OCI-LY3 (cell line): Measurements from ENCODE around the gene PLEKHA8.

Experiments used
- CTCF ChIP-seq: fragments of 200-600, 300-600 bp; sonication (generic); IDR thresholded peaks from 2 replicates; pipeline ENCODE4 v1.5.1; 2014; ENCODE audit warnings: antibody characterized with exemption, low read length, low read depth
- EZH2phosphoT487 ChIP-seq: fragments of 200-600 bp; shearing (Covaris generic); IDR thresholded peaks from 2 replicates; pipeline ENCODE4 v1.6.1; 2018; ENCODE audit warnings: antibody characterized with exemption, mixed run types, low read depth

GRCh38 chr7:30026229-30027064 lies 1.8 kb upstream of the PLEKHA8 start, which contains the start of gene FKBP14:
- TF ChIP-seq CTCF (no peak), EZH2phosphoT487 (no peak)
